Common myeloid progenitor, CD34-positive (primary cell): ENCODE measurements around the gene ABCA4.

Experiments
- CTCF ChIA-PET: fragments of 350-600 bp; sonication (Branson Sonifier 250); formaldehyde crosslinking; loops from one replicate; lab custom pipeline; 2021; ENCODE audit warnings: antibody characterized with exemption; lab: Charles Lee
- POLR2A ChIA-PET: fragments of 350-600 bp; sonication (Branson Sonifier 250); formaldehyde crosslinking; loops from one replicate; lab custom pipeline; 2021; ENCODE audit warnings: antibody characterized with exemption; lab: Charles Lee
- DNase-seq, 3 donors: peaks; one replicate each; pipeline versions ENCODE4 v3.0.0 to v3.0.0-alpha.2; 2013
- H3K27ac ChIP-seq, 2 experiments: 1 replicate in 1 of 2; 2 replicates in 1 of 2; pipeline ENCODE4 v1.7.0; 2013; ENCODE audit warnings: inconsistent platforms in 2 of 2, low read length in 2 of 2, mild to moderate bottlenecking in 2 of 2, low read depth in 1 of 2, moderate library complexity in 1 of 2; ENCODE audit not compliant: severe bottlenecking in 2 of 2, insufficient read depth in 1 of 2, poor library complexity in 1 of 2
- H3K27me3 ChIP-seq, 5 experiments: replicated peaks in 2 of 5; 1 replicate in 3 of 5; 2 replicates in 2 of 5; pipeline versions ENCODE4 v1.6.1 to v1.7.0; 2013; ENCODE audit warnings: low read length in 4 of 5, mild to moderate bottlenecking in 2 of 5, moderate library complexity in 2 of 5, inconsistent platforms in 1 of 5; ENCODE audit not compliant: insufficient read depth in 5 of 5, control insufficient read depth in 4 of 5
- H3K36me3 ChIP-seq, 4 experiments: 1 replicate in 2 of 4; 2 replicates in 2 of 4; pipeline versions ENCODE4 v1.6.1 to v1.7.0; 2013; ENCODE audit warnings: low read length in 3 of 4, control low read depth in 1 of 4, mild to moderate bottlenecking in 1 of 4; ENCODE audit not compliant: control insufficient read depth in 4 of 4, insufficient read depth in 4 of 4
- H3K4me1 ChIP-seq, 4 experiments: 1 replicate in 3 of 4; 2 replicates in 1 of 4; pipeline versions ENCODE4 v1.6.1 to v1.7.1; 2013; ENCODE audit warnings: low read length in 3 of 4, mild to moderate bottlenecking in 3 of 4, control low read depth in 1 of 4, inconsistent platforms in 1 of 4, moderate library complexity in 1 of 4; ENCODE audit not compliant: control insufficient read depth in 4 of 4, insufficient read depth in 4 of 4; ENCODE audit errors: control extremely low read depth in 1 of 4
- H3K4me3 ChIP-seq, 7 experiments: 1 replicate in 4 of 7; 2 replicates in 3 of 7; pipeline versions ENCODE4 v1.5.1 to v1.7.0; 2013; ENCODE audit warnings: mild to moderate bottlenecking in 7 of 7, low read length in 6 of 7, moderate library complexity in 6 of 7, inconsistent platforms in 2 of 7, low read depth in 2 of 7, control low read depth in 1 of 7; ENCODE audit not compliant: insufficient read depth in 4 of 7, control insufficient read depth in 1 of 7; ENCODE audit errors: extremely low read depth in 1 of 7
- H3K9me3 ChIP-seq, 5 experiments: 1 replicate in 4 of 5; 2 replicates in 1 of 5; pipeline versions ENCODE4 v1.6.1 to v1.7.1; 2013; ENCODE audit warnings: low read length in 4 of 5, mild to moderate bottlenecking in 2 of 5, inconsistent platforms in 1 of 5, low read depth in 1 of 5, moderate library complexity in 1 of 5; ENCODE audit not compliant: control insufficient read depth in 4 of 5, insufficient read depth in 2 of 5; ENCODE audit errors: control extremely low read depth in 1 of 5
- WGBS: methylation state at CpG from one replicate; pipeline ENCODE4 v1.1.5; 2013; ENCODE audit not compliant: insufficient coverage; 5-methylcytosine and 5-hydroxymethylcytosine counted together

ABCA4 gene

DNA sequence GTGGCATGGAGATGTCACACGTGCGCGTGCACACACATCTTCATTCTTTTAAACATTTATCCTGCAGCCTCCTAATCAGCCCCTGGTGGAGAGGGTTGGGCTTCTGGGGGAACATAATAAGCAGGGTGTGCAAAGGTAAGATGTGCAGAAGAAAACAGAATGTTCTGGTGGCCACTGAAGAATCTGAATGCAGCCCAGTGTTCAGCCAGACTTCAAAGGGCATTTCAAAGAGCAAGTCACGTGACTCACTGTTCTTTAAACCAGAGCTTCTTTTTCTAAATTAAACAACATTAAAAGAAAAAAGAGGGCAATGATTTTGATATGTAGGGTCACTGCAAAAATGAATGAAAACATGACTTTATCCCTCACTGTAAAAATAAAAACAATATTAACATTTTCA, 89.8 kb downstream of the ABCA4 start:
- WGBS, result no CpG with 5 or more reads among the region's 4 CpGs
- Histone ChIP-seq H3K27me3 (peaks cover 0 to 6% (median 0%) of the 10 kb centered on the region in 5 experiments), H3K4me1 (peaks cover 0 to 6% (median 2%) of the 10 kb centered on the region in 4 experiments), H3K9me3 (no peaks in the 10 kb centered on the region), H3K27ac (no peak overlapping the region), H3K4me3 (no peak overlapping the region), H3K36me3 (no peaks in the 10 kb centered on the region)
- ChIA-PET POLR2A (no interaction called here), CTCF (interaction anchor here (1.1 to 31.4 kb wide), 3 partner anchors 10 to 304 kb away, joined by 3 to 616 read pairs (median 225); no protein-coding TSS in a partner anchor)
- DNase-seq, result no peak

GRCh38 chr1:94029130-94029993, 91.6 kb downstream of the ABCA4 start:
- peak in 2 of 3 donors; percentile 50 to 59 for DNase-seq
- H3K4me3 ChIP-seq, result no peak overlapping the region
- no peaks in the 10 kb centered on the region for H3K36me3 ChIP-seq
- no peaks in the 10 kb centered on the region for H3K9me3 ChIP-seq
- no peak overlapping the region for H3K27ac ChIP-seq
- ChIA-PET POLR2A (no interaction called here), CTCF (interaction anchor here (1.1 to 31.4 kb wide), 5 partner anchors 11 to 323 kb away, joined by 3 to 616 read pairs (median 7); no protein-coding TSS in a partner anchor)
- WGBS, result 66% methylated on average over 4 of the region's 6 CpGs
- H3K27me3 ChIP-seq, result peaks cover 0 to 4% (median 0%) of the 10 kb centered on the region in 5 experiments
- peaks cover 0 to 6% (median 2%) of the 10 kb centered on the region in 4 experiments for H3K4me1 ChIP-seq

- 96% methylated on average over 2 of the region's 5 CpGs for WGBS
- POLR2A ChIA-PET, result no interaction called here
Measured at GRCh38 chr1:94027721-94028515, 93.0 kb downstream of the ABCA4 start.

DNA sequence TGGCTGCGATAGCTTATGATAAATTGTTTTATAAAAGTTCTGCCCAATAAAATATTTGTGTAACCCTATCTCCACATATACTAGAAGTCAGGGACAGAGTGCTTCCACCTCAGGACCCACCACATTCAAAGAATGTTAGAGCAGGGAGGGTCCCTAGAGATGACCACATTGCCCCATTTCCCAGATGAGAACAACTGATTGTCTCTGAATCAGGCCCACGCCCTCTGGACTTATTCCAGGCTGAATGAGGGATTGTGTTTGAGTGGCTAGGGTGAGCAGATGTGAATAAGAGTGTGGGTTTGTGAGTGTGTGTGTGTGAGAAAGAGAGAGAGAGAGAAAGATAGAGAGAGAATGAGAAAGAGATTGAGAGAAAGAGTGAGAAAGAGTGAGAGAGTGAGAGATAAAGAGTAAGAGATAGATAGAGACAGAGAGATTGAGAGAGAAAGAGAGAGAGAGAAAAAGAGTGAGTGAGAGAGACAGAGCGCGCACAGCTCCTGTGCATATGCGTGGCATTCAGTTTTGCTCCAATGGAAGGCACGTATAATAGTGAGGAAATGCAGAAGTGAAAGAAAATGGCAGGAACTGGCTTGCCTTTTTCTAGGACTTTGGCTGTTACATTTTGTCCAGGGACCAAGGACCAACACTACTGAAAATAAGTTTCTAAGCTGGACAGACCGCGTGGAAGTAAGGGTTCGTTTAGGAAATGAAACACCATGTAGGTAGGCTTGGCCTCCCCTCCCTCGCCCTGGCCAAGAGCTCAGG, 94.1 kb downstream of the ABCA4 start:
- peaks cover 0 to 6% (median 0%) of the 10 kb centered on the region in 5 experiments for H3K27me3 ChIP-seq
- H3K4me1 ChIP-seq, result peaks cover 0 to 6% (median 2%) of the 10 kb centered on the region in 4 experiments
- ChIA-PET CTCF (interaction anchor here (0.9 to 31.4 kb wide), 13 partner anchors 10 to 437 kb away, joined by 3 to 616 read pairs (median 7); partner anchors contain the start of gene ABCD3), POLR2A (no interaction called here)
- H3K36me3 ChIP-seq, result no peaks in the 10 kb centered on the region
- H3K9me3 ChIP-seq, result no peaks in the 10 kb centered on the region
- WGBS, result 93% methylated on average over 9 of the region's 10 CpGs
- no peak overlapping the region for H3K4me3 ChIP-seq
- no peak for DNase-seq
- no peak overlapping the region for H3K27ac ChIP-seq

More at GRCh38 chr1:94027721-94028515, 93.0 kb downstream of the ABCA4 start:
- Histone ChIP-seq H3K27ac (no peak overlapping the region), H3K27me3 (peaks cover 0 to 6% (median 0%) of the 10 kb centered on the region in 5 experiments), H3K4me1 (peaks cover 0 to 6% (median 2%) of the 10 kb centered on the region in 4 experiments), H3K4me3 (no peak overlapping the region), H3K9me3 (no peaks in the 10 kb centered on the region), H3K36me3 (no peaks in the 10 kb centered on the region)
- no peak for DNase-seq
- CTCF ChIA-PET, result interaction anchor here (1.1 to 31.4 kb wide), 7 partner anchors 10 to 327 kb away, joined by 3 to 616 read pairs (median 5); no protein-coding TSS in a partner anchor

- WGBS, result 70% methylated on average over 14 of the region's 18 CpGs
- no peaks in the 10 kb centered on the region for H3K9me3 ChIP-seq
- H3K4me3 ChIP-seq, result no peak overlapping the region
- peaks cover 0 to 6% (median 0%) of the 10 kb centered on the region in 5 experiments for H3K27me3 ChIP-seq
- H3K4me1 ChIP-seq, result peaks cover 0 to 6% (median 2%) of the 10 kb centered on the region in 4 experiments
- ChIA-PET CTCF (interaction anchor here (0.6 to 31.4 kb wide), 20 partner anchors 9 to 780 kb away, joined by 3 to 616 read pairs (median 4); partner anchors contain the start of gene ABCD3), POLR2A (no interaction called here)
- H3K36me3 ChIP-seq, result no peaks in the 10 kb centered on the region
- no peak overlapping the region for H3K27ac ChIP-seq
- peak; percentile 64 to 77 (median 74) for DNase-seq
Measured at GRCh38 chr1:94025383-94026340, 95.3 kb downstream of the ABCA4 start.
